ENCODE data around the gene EYS. TPM values are rescaled to one million over a fixed set of nuclear protein-coding genes. Genes with fewer than 3 reads are reported as not detected.

Gene EYS
- total and polyA plus RNA-seq, 5 donors from 2014 or later, result 0.03 to 0.09 (median 0.05) TPM; not detected in 1

DNA sequence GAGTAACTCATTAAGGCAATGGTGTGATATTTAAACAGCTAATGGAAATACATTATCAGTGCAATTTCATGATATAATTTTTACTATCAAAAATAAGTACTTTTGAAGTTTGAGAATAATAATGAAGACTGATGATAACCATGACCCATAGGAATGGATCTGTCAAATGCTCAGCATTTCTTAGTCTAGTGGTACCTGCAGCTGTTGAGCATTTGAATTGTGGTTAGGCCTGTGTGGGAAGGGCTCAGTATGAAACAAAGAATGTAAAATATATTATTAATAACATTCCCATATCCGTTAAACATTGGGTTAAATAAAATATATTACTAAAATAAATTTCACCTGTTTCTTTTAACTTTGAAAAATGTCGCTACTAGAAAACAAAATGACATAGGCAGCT, 1898.5 kb downstream of the EYS start:
- Histone ChIP-seq H3K27me3 (ENCODE audit: control insufficient read depth, insufficient read depth, low read length) (no peaks in the 10 kb centered on the region), H3K4me3 (ENCODE audit: low read depth, low read length) (no peak overlapping the region), H3K36me3 (ENCODE audit: control insufficient read depth, insufficient read depth, low read length) (no peaks in the 10 kb centered on the region), H3K4me1 (ENCODE audit: control insufficient read depth, insufficient read depth, low read length, poor library complexity, severe bottlenecking) (no peaks in the 10 kb centered on the region), H3K27ac (ENCODE audit: insufficient read depth, low read length, poor library complexity, severe bottlenecking) (no peak overlapping the region), H3K9me3 (ENCODE audit: control insufficient read depth in 2 of 2, low read length in 2 of 2) (no peaks in the 10 kb centered on the region)
- no peak for ATAC-seq (ENCODE audit: low read depth in 2 of 2)
- Mint-ChIP-seq H3K36me3 (no peaks in the 10 kb centered on the region), H3K9me3 (peaks cover 0 to 2% (median 0%) of the 10 kb centered on the region in 7 donors), H3K27me3 (peaks cover 6% of the 10 kb centered on the region), H3K27ac (no peak overlapping the region), H3K4me1 (no peaks in the 10 kb centered on the region), H3K4me3 (no peak overlapping the region)
- DNase-seq, result no peak

DNA sequence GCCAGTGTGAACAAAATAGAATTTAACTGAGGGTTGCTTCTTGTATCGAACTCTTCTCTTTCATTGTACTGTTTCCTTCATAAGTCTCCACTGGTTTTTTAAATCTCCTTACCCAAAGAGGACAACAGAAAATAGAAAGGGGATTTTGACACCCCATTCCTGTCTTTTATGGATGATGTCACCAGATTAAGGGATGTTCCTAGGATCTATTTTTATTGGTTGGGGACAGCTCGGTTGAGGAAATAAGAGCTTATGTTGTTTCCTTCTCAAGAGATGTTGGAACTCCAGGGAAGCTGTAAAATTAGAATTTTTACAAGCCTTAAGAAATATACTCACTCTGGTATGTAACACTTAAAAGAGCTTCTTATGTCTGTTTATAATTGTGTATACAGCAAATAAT, 1900.0 kb downstream of the EYS start:
- no peak overlapping the region for H3K4me3 ChIP-seq (ENCODE audit: low read depth, low read length)
- Mint-ChIP-seq H3K36me3 (no peaks in the 10 kb centered on the region), H3K4me3 (no peak overlapping the region), H3K27ac (no peak overlapping the region), H3K27me3 (peaks cover 6% of the 10 kb centered on the region), H3K9me3 (peaks cover 0 to 2% (median 0%) of the 10 kb centered on the region in 7 donors), H3K4me1 (no peaks in the 10 kb centered on the region)
- H3K4me1 ChIP-seq (ENCODE audit: control insufficient read depth, insufficient read depth, low read length, poor library complexity, severe bottlenecking), result no peaks in the 10 kb centered on the region
- H3K9me3 ChIP-seq (ENCODE audit: control insufficient read depth in 2 of 2, low read length in 2 of 2), result no peaks in the 10 kb centered on the region
- no peak for ATAC-seq (ENCODE audit: low read depth in 2 of 2)
- H3K27me3 ChIP-seq (ENCODE audit: control insufficient read depth, insufficient read depth, low read length), result no peaks in the 10 kb centered on the region
- no peak for DNase-seq
- H3K36me3 ChIP-seq (ENCODE audit: control insufficient read depth, insufficient read depth, low read length), result no peaks in the 10 kb centered on the region
- H3K27ac ChIP-seq (ENCODE audit: insufficient read depth, low read length, poor library complexity, severe bottlenecking), result no peak overlapping the region

DNA sequence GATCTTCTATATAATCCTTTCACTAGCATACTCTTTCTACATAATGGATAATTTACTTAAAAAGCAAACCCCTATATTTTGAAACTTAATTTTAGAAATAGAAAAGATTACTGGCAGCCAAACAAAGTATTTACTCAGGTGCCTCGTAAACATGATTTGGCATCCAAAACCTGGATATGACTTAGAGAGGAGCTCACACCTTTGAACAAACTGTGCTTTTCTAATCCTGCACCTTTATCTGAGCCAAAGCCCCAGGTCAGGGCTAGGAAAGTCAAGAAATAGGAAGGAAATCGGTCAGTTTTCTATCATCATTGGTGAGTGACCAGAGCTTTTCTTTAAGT, 1900.5 kb downstream of the EYS start:
- no peaks in the 10 kb centered on the region for H3K4me1 Mint-ChIP-seq
- Histone ChIP-seq H3K4me3 (ENCODE audit: low read depth, low read length) (no peak overlapping the region), H3K36me3 (ENCODE audit: control insufficient read depth, insufficient read depth, low read length) (no peaks in the 10 kb centered on the region), H3K9me3 (ENCODE audit: control insufficient read depth in 2 of 2, low read length in 2 of 2) (no peaks in the 10 kb centered on the region), H3K27me3 (ENCODE audit: control insufficient read depth, insufficient read depth, low read length) (no peaks in the 10 kb centered on the region), H3K4me1 (ENCODE audit: control insufficient read depth, insufficient read depth, low read length, poor library complexity, severe bottlenecking) (no peaks in the 10 kb centered on the region), H3K27ac (ENCODE audit: insufficient read depth, low read length, poor library complexity, severe bottlenecking) (no peak overlapping the region)
- H3K4me3 Mint-ChIP-seq, result no peak overlapping the region
- ATAC-seq (ENCODE audit: low read depth in 2 of 2) (no peak), DNase-seq (no peak)
- H3K9me3 Mint-ChIP-seq, result peaks cover 0 to 2% (median 0%) of the 10 kb centered on the region in 7 donors
- peaks cover 6% of the 10 kb centered on the region for H3K27me3 Mint-ChIP-seq
- H3K27ac Mint-ChIP-seq, result no peak overlapping the region
- no peaks in the 10 kb centered on the region for H3K36me3 Mint-ChIP-seq

DNA sequence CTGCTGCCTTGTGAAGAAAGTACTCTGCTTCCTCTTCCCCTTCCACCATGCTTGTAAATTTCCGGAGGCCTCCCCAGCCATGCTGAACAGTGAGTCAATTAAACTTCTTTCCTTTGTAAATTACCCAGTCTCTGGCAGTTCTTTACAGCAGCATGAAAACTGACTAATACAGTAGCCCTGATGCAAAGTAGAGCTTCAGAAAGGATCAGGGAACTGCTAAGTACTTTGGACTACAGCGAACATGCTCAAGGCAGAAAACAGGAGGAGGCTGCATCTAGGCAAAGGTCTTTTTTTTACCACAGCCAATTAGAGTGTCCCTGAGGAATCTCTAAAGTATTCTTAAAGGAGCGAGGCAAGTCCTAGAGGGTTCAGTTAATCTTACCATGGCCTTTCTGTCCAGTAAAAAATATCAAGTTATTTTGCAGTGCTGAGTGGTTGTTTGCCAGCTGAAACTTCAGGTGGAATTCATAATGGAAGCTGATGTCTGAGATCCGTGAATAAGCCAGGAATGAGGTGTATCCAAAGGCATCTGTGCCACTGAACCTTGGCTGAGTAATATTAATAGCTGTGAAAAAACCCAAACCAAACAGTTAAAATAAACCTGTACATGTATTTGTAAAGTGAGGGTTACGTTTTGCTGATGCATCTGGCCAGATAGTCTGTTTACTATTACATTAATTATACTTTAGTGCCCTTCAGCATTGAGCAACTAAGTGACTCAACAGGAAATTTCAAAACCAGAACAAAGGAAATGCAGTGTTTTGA, 1901.0 kb downstream of the EYS start:
- Histone ChIP-seq H3K27me3 (ENCODE audit: control insufficient read depth, insufficient read depth, low read length) (no peaks in the 10 kb centered on the region), H3K4me3 (ENCODE audit: low read depth, low read length) (no peak overlapping the region), H3K27ac (ENCODE audit: insufficient read depth, low read length, poor library complexity, severe bottlenecking) (no peak overlapping the region), H3K9me3 (ENCODE audit: control insufficient read depth in 2 of 2, low read length in 2 of 2) (no peaks in the 10 kb centered on the region), H3K36me3 (ENCODE audit: control insufficient read depth, insufficient read depth, low read length) (no peaks in the 10 kb centered on the region), H3K4me1 (ENCODE audit: control insufficient read depth, insufficient read depth, low read length, poor library complexity, severe bottlenecking) (no peaks in the 10 kb centered on the region)
- no peaks in the 10 kb centered on the region for H3K36me3 Mint-ChIP-seq
- peaks cover 0 to 2% (median 0%) of the 10 kb centered on the region in 7 donors for H3K9me3 Mint-ChIP-seq
- DNase-seq, result no peak
- no peak overlapping the region for H3K27ac Mint-ChIP-seq
- ATAC-seq (ENCODE audit: low read depth in 2 of 2), result no peak
- peaks cover 5% of the 10 kb centered on the region for H3K27me3 Mint-ChIP-seq
- H3K4me1 Mint-ChIP-seq, result no peaks in the 10 kb centered on the region
- H3K4me3 Mint-ChIP-seq, result no peak overlapping the region

DNA sequence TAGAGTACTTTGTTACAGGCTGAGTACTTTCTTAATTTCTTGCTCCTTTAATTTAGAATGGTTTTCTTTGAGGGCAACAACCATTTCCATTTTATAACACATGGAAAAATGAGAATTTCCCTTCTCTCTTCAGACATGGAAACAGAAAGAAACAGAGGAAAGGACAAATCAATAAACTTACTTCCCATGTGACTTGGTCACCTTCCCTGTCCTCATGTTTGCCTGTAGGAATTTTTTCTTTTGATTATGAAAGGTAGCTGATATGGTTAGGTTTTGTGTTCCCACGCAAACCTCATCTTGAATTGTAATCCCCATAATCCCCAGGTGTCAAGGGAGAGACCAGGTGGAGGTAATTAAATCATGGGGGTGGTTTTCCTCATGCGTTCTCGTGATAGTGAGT, 1901.7 kb downstream of the EYS start:
- Histone ChIP-seq H3K36me3 (ENCODE audit: control insufficient read depth, insufficient read depth, low read length) (no peaks in the 10 kb centered on the region), H3K4me1 (ENCODE audit: control insufficient read depth, insufficient read depth, low read length, poor library complexity, severe bottlenecking) (no peaks in the 10 kb centered on the region), H3K27ac (ENCODE audit: insufficient read depth, low read length, poor library complexity, severe bottlenecking) (no peak overlapping the region), H3K4me3 (ENCODE audit: low read depth, low read length) (no peak overlapping the region), H3K9me3 (ENCODE audit: control insufficient read depth in 2 of 2, low read length in 2 of 2) (no peaks in the 10 kb centered on the region), H3K27me3 (ENCODE audit: control insufficient read depth, insufficient read depth, low read length) (no peaks in the 10 kb centered on the region)
- DNase-seq (no peak), ATAC-seq (ENCODE audit: low read depth in 2 of 2) (no peak)
- Mint-ChIP-seq H3K4me1 (no peaks in the 10 kb centered on the region), H3K27ac (no peak overlapping the region), H3K9me3 (peaks cover 0 to 2% (median 0%) of the 10 kb centered on the region in 7 donors), H3K4me3 (no peak overlapping the region), H3K36me3 (no peaks in the 10 kb centered on the region), H3K27me3 (no peaks in the 10 kb centered on the region)

DNA sequence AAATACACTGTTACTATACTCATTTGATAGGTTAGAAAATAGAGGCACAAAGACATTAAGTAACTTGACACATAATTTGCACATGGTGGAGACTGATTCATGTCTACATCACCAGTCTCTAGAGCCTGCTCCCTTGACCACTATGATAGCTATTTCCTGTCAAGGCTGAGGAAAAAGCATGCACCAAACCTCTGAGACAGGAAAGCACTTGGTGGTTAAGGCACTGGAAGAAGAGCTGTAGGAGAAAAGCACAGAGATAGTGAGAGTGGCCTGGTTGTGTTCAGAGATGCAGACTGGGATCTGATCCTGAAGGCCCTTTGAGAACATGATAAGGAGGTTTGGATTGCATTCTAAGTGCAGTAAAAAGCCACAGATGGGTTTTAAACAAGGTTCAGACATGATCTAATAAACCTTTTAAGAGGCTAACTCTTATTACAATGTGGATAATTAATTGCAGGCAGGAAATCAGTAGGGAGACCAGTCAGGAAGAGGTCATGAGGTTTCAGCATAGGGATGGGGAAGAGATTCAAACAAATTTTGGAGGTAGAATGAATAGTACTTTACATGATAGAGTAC, 1902.6 kb downstream of the EYS start:
- Histone ChIP-seq H3K27ac (ENCODE audit: insufficient read depth, low read length, poor library complexity, severe bottlenecking) (no peak overlapping the region), H3K4me1 (ENCODE audit: control insufficient read depth, insufficient read depth, low read length, poor library complexity, severe bottlenecking) (no peaks in the 10 kb centered on the region), H3K9me3 (ENCODE audit: control insufficient read depth in 2 of 2, low read length in 2 of 2) (no peaks in the 10 kb centered on the region), H3K4me3 (ENCODE audit: low read depth, low read length) (no peak overlapping the region), H3K27me3 (ENCODE audit: control insufficient read depth, insufficient read depth, low read length) (no peaks in the 10 kb centered on the region), H3K36me3 (ENCODE audit: control insufficient read depth, insufficient read depth, low read length) (no peaks in the 10 kb centered on the region)
- ATAC-seq (ENCODE audit: low read depth in 2 of 2) (no peak), DNase-seq (no peak)
- no peak overlapping the region for H3K4me3 Mint-ChIP-seq
- peaks cover 0 to 2% (median 0%) of the 10 kb centered on the region in 7 donors for H3K9me3 Mint-ChIP-seq
- H3K4me1 Mint-ChIP-seq, result no peaks in the 10 kb centered on the region
- no peaks in the 10 kb centered on the region for H3K36me3 Mint-ChIP-seq
- no peak overlapping the region for H3K27ac Mint-ChIP-seq
- H3K27me3 Mint-ChIP-seq, result no peaks in the 10 kb centered on the region

DNA sequence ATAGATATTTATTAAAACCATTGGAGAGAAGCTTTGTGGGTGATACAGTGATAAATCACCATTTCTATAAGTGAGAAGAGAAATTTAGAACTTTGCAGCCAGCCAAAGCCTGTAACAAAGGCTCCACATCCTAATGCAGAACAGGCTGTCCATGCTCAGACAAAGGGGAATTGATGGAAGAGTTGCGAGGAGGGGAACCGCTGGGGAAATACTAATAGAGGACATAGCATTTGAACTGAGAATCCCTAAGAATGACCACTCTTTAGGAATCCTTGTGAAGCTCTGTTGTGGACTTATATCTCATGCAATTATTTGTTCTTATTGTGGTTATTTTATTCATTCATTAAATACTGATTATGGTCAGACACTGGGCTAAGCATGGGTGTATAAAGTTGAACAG, 1903.7 kb downstream of the EYS start:
- H3K4me1 Mint-ChIP-seq, result no peaks in the 10 kb centered on the region
- no peak overlapping the region for H3K4me3 ChIP-seq (ENCODE audit: low read depth, low read length)
- ATAC-seq (ENCODE audit: low read depth in 2 of 2), result no peak

More for the DNA sequence above, 1903.7 kb downstream of the EYS start:
- no peak overlapping the region for H3K27ac Mint-ChIP-seq
- no peaks in the 10 kb centered on the region for H3K27me3 Mint-ChIP-seq
- Histone ChIP-seq H3K27me3 (ENCODE audit: control insufficient read depth, insufficient read depth, low read length) (no peaks in the 10 kb centered on the region), H3K36me3 (ENCODE audit: control insufficient read depth, insufficient read depth, low read length) (no peaks in the 10 kb centered on the region), H3K27ac (ENCODE audit: insufficient read depth, low read length, poor library complexity, severe bottlenecking) (no peak overlapping the region), H3K4me1 (ENCODE audit: control insufficient read depth, insufficient read depth, low read length, poor library complexity, severe bottlenecking) (no peaks in the 10 kb centered on the region), H3K9me3 (ENCODE audit: control insufficient read depth in 2 of 2, low read length in 2 of 2) (no peaks in the 10 kb centered on the region)
- peaks cover 0 to 2% (median 0%) of the 10 kb centered on the region in 7 donors for H3K9me3 Mint-ChIP-seq
- no peaks in the 10 kb centered on the region for H3K36me3 Mint-ChIP-seq
- no peak overlapping the region for H3K4me3 Mint-ChIP-seq
- DNase-seq, result no peak
